HepG2 (cell line): ENCODE results near the gene RNF114. TPM values are rescaled to one million over a fixed set of nuclear protein-coding genes. Genes with fewer than 3 reads are reported as not detected.
A peak's percentile ranks its signal among the peaks of the same experiment; 100 is the strongest.

Experiments used
- ATAC-seq: fragments of 200-7000 bp; cut with Tn5 transposase; 3 replicates; pipeline ENCODE4 v1.9.1; 2020; ENCODE audit warnings: mild to moderate bottlenecking, moderate library complexity
- Bru-seq: library from RNA; stranded (reverse); fragments of 400-500 nt; gene quantifications from one replicate; lab custom pipeline; 2021; lab: Mats Ljungman, UMichigan
- BruChase-seq, 2 experiments: library from RNA; stranded (reverse); fragments of 400-500 nt; gene quantifications; one replicate each; lab custom pipeline; 2021; lab: Mats Ljungman, UMichigan
- BruUV-seq: library from RNA; stranded (reverse); fragments of 400-500 nt; replicated peaks from 2 replicates; lab custom pipeline; 2021; lab: Mats Ljungman, UMichigan
- CTCF ChIA-PET: fragments of 300-600 bp; formaldehyde crosslinking; extraction: SDS; loops from one replicate; lab custom pipeline; 2021; ENCODE audit warnings: low total read pairs, inconsistent platforms, low intra/inter-chr PET ratio; lab: Yijun Ruan, JAX
- POLR2A ChIA-PET: fragments of 350-600 bp; sonication (Branson Sonifier 250); formaldehyde crosslinking; loops from one replicate; lab custom pipeline; 2020; ENCODE audit warnings: antibody characterized with exemption, inconsistent platforms; lab: Yijun Ruan, JAX
- DNase-seq: peaks from one replicate; pipeline ENCODE4 v3.0.0-alpha.2; 2015; ENCODE audit warnings: low spot score
- FAIRE-seq: peaks from 3 replicates; lab custom pipeline; 2011; peaks lifted over from hg19 to GRCh38; lab: Jason Lieb, UNC
- H2AFZ ChIP-seq: one replicate; pipeline ENCODE4 v1.6.1; 2011; ENCODE audit warnings: low read length, inconsistent platforms
- H3K27ac ChIP-seq: fragments of 300-600 bp; 3 replicates; pipeline ENCODE4 v1.8.0; 2011; ENCODE audit warnings: mixed run types, mild to moderate bottlenecking, mixed read lengths, low read length, inconsistent platforms; ENCODE audit not compliant: insufficient read depth; ENCODE audit errors: extremely low read length
- H3K27me3 ChIP-seq, 2 experiments: fragments of 200-600 bp in 1 of 2; 2 replicates in 1 of 2; 3 replicates in 1 of 2; pipeline versions ENCODE4 v1.6.0 to v1.8.0; 2011; ENCODE audit warnings: low read length in 2 of 2, mild to moderate bottlenecking in 2 of 2, moderate library complexity in 2 of 2, inconsistent platforms in 1 of 2; ENCODE audit not compliant: insufficient read depth in 2 of 2, control insufficient read depth in 1 of 2
- H3K36me3 ChIP-seq, 2 experiments: fragments of 200-600 bp in 1 of 2; replicated peaks in 1 of 2; 2 replicates in 1 of 2; 3 replicates in 1 of 2; pipeline versions ENCODE4 v1.5.1 to v1.8.0; 2011; ENCODE audit warnings: low read length in 2 of 2, inconsistent platforms in 1 of 2; ENCODE audit not compliant: insufficient read depth in 2 of 2, control insufficient read depth in 1 of 2
- H3K4me1 ChIP-seq: 2 replicates; pipeline ENCODE4 v1.5.1; 2012; ENCODE audit warnings: low read length, inconsistent platforms; ENCODE audit not compliant: insufficient read depth
- H3K4me2 ChIP-seq: 2 replicates; pipeline ENCODE4 v1.6.0; 2011; ENCODE audit warnings: low read depth, low read length, inconsistent platforms
- H3K4me3 ChIP-seq, 3 experiments: fragments of 200-600 bp in 1 of 3; sonication (generic), shearing (Covaris generic) in 1 of 3; replicated peaks in 1 of 3; 2 replicates each; pipeline ENCODE4 v1.5.1; 2011 to 2016; ENCODE audit warnings: low read length in 3 of 3, inconsistent platforms in 2 of 3, low read depth in 2 of 3, mild to moderate bottlenecking in 2 of 3, control low read depth in 1 of 3, mixed read lengths in 1 of 3; ENCODE audit not compliant: insufficient read depth in 1 of 3
- H3K79me2 ChIP-seq: one replicate; pipeline ENCODE4 v1.6.1; 2011; ENCODE audit warnings: low read length, inconsistent platforms; ENCODE audit not compliant: insufficient read depth
- H3K9ac ChIP-seq: 2 replicates; pipeline ENCODE4 v1.6.0; 2011; ENCODE audit warnings: mild to moderate bottlenecking, low read depth, low read length, inconsistent platforms; ENCODE audit not compliant: insufficient read depth
- H3K9me3 ChIP-seq: 2 replicates; pipeline ENCODE4 v1.5.1; 2012; ENCODE audit warnings: mild to moderate bottlenecking, low read length
- H4K20me1 ChIP-seq: 2 replicates; pipeline ENCODE4 v1.6.0; 2011; ENCODE audit warnings: inconsistent platforms, mild to moderate bottlenecking, low read length, moderate library complexity; ENCODE audit not compliant: insufficient read depth
- ARNTL ChIP-seq: sonication (generic); formaldehyde crosslinking; IDR thresholded peaks from 2 replicates; pipeline ENCODE4 v1.4.0; 2020; ENCODE audit warnings: mild to moderate bottlenecking, missing genetic modification reagents
- PRPF4 ChIP-seq: fragments of 200-400 bp; formaldehyde crosslinking; IDR thresholded peaks from 2 replicates; pipeline ENCODE4 v1.6.1; 2016; ENCODE audit warnings: low read length, low read depth; ENCODE audit not compliant: poor library complexity, severe bottlenecking
- ZNF574 ChIP-seq: sonication (generic); formaldehyde crosslinking; IDR thresholded peaks from 2 replicates; pipeline ENCODE4 v1.4.0; 2020; ENCODE audit warnings: missing genetic modification reagents
- WGBS: methylation state at CpG from one replicate; pipeline ENCODE4 v1.1.6; 2017; ENCODE audit warnings: low lambda C conversion rate; 5-methylcytosine and 5-hydroxymethylcytosine counted together
- in situ Hi-C: cut with HindIII; loops from 2 replicates; pipeline ENCODE4 v1.10.0; 2017; ENCODE audit warnings: low pct_unique_long_range_greater_than_20kb; ENCODE audit not compliant: extremely low pct_ligation_motif_present
- intact Hi-C: fragments of 100-400 bp; cut with micrococcal nuclease; formaldehyde crosslinking; loops from one replicate; pipeline ENCODE4 v1.10.0; 2022; ENCODE audit not compliant: unreplicated experiment
- long read RNA-seq, 2 experiments: library from RNA in 1 of 2; library from polyadenylated mRNA in 1 of 2; stranded (forward) in 1 of 2; unstranded in 1 of 2; transcript quantifications; one replicate each; pipeline ENCODE4 v2.0.0, GENCODE V29; 2019 to 2022
- polyA minus RNA-seq, 3 experiments: library from RNA; depleted of rRNA, polyadenylated mRNA; stranded (reverse); fragments of >200 nt; gene quantifications; 2 replicates each; pipeline ENCODE4 v1.2.3, GENCODE V29; 2011; ENCODE audit warnings: low replicate concordance in 1 of 3
- polyA plus RNA-seq, 8 experiments: library from polyadenylated mRNA; depleted of rRNA in 3 of 8; stranded (reverse) in 7 of 8; unstranded in 1 of 8; fragments of >200 nt; fragmentation: Illumina TruSeq in 4 of 8; extraction: Trizol in 4 of 8; gene quantifications; 2 replicates each; pipeline versions ENCODE4 v1.2.1 to v1.2.3, GENCODE V29; 2011 to 2016; ENCODE audit warnings: low read depth in 4 of 8, missing spikeins in 1 of 8, mixed read lengths in 1 of 8; ENCODE audit not compliant: insufficient read depth in 1 of 8
- total RNA-seq, 5 experiments: library from RNA; depleted of rRNA; stranded (reverse); fragments of >200 nt; fragmentation: Illumina TruSeq; extraction: Trizol; gene quantifications; 2 replicates each; pipeline ENCODE4 v1.2.3, GENCODE V29; 2016; ENCODE audit warnings: low read depth in 1 of 5

The RNF114 gene
- 119 and 137 TPM in 2 replicates for total RNA-seq (2016; rRNA removed; fragmentation: Illumina TruSeq; extraction: Trizol)
- 20.7 and 21.9 TPM in 2 replicates for total RNA-seq (2016; cell fraction: cytosol; rRNA removed; fragmentation: Illumina TruSeq; extraction: Trizol; ENCODE audit: low read depth)
- total RNA-seq (2016; cell fraction: insoluble cytoplasmic fraction; rRNA removed; fragmentation: Illumina TruSeq; extraction: Trizol): 117 and 134 TPM in 2 replicates
- total RNA-seq (2016; cell fraction: membrane; rRNA removed; fragmentation: Illumina TruSeq; extraction: Trizol): 58.2 and 60.7 TPM in 2 replicates
- total RNA-seq (2016; cell fraction: nucleus; rRNA removed; fragmentation: Illumina TruSeq; extraction: Trizol): 54.0 and 64.8 TPM in 2 replicates
- 120 and 126 TPM in 2 replicates for polyA plus RNA-seq (2011; rRNA removed)
- polyA plus RNA-seq (2011; cell fraction: cytosol; rRNA removed): 177 and 201 TPM in 2 replicates
- 108 and 112 TPM in 2 replicates for polyA plus RNA-seq (2011; cell fraction: nucleus; rRNA removed)
- 108 and 111 TPM in 2 replicates for polyA plus RNA-seq (2012)
- 27.1 and 29.4 TPM in 2 replicates for polyA plus RNA-seq (2016; cell fraction: cytosol; fragmentation: Illumina TruSeq; extraction: Trizol; ENCODE audit: low read depth)
- polyA plus RNA-seq (2016; cell fraction: insoluble cytoplasmic fraction; fragmentation: Illumina TruSeq; extraction: Trizol; ENCODE audit: low read depth): 140 and 169 TPM in 2 replicates
- polyA plus RNA-seq (2016; cell fraction: membrane; fragmentation: Illumina TruSeq; extraction: Trizol; ENCODE audit: low read depth): 33.3 and 36.2 TPM in 2 replicates
- 104 and 116 TPM in 2 replicates for polyA plus RNA-seq (2016; cell fraction: nucleus; fragmentation: Illumina TruSeq; extraction: Trizol; ENCODE audit: insufficient read depth, low read depth)
- polyA minus RNA-seq (2011; rRNA and poly(A)+ RNA removed; ENCODE audit: low replicate concordance): 71.3 and 124 TPM in 2 replicates
- polyA minus RNA-seq (2011; cell fraction: cytosol; rRNA and poly(A)+ RNA removed): 93.0 and 100 TPM in 2 replicates
- polyA minus RNA-seq (2011; cell fraction: nucleus; rRNA and poly(A)+ RNA removed): 73.1 and 76.2 TPM in 2 replicates
- percentile 93 among the genes with signal in this experiment for Bru-seq, nascent RNA
- BruChase-seq, experiment 1, labeled RNA remaining after a 6-hour chase: percentile 95 among the genes with signal in this experiment
- percentile 96 among the genes with signal in this experiment for BruChase-seq, experiment 2, labeled RNA remaining after a 2-hour chase
- long read RNA-seq, experiment 1, transcript RNF114-201 (6 exons, 2,503 nt): major isoform, 152 of 176 reads
- long read RNA-seq, experiment 1, partial matches to known transcripts: 10 of 176 reads
- long read RNA-seq, experiment 1, other reads (novel, unspliced or antisense): 11 of 176 reads
- long read RNA-seq, experiment 2, transcript RNF114-207 (4 exons, 2,006 nt): minor isoform, 6 of 292 reads
- long read RNA-seq, experiment 2, transcript RNF114-201 (6 exons, 2,503 nt): major isoform, 176 of 292 reads
- long read RNA-seq, experiment 2, partial matches to known transcripts: 56 of 292 reads
- long read RNA-seq, experiment 2, other reads (novel, unspliced or antisense): 51 of 292 reads

GRCh38 chr20:49936153-49937026 is at the start of gene RNF114:
Gene RNF114 (plus strand): TSS chr20:49936397. CDS start chr20:49936413, 16 bp downstream.
- H3K4me1 ChIP-seq: peaks cover 75% of the 10 kb centered on the region
- peak within 1 kb of the TSS; percentile 78 for H3K27ac ChIP-seq
- peak within 1 kb of the TSS; percentile 97 for H3K9ac ChIP-seq
- no peaks in the 10 kb centered on the region; a peak in 2 of 5 replicates for H3K27me3 ChIP-seq
- H3K79me2 ChIP-seq: peaks cover 50% of the 10 kb centered on the region
- peak; percentile 87 for DNase-seq
- peak within 1 kb of the TSS; percentile 98 for H3K4me2 ChIP-seq
- H3K4me3 ChIP-seq: peak within 1 kb of the TSS; percentile 80 to 99 (median 99)
- CTCF ChIA-PET: no interaction called here
- under 1% methylated on average over 53 of the region's 79 CpGs for WGBS
- peak; percentile 77 for ATAC-seq
- in situ Hi-C loops: no loop called here
- POLR2A ChIA-PET: interaction anchor here (0.6 to 6.7 kb wide), 24 partner anchors 8 to 352 kb away, joined by 3 to 105 read pairs (median 4); partner anchors contain the start of genes SLC9A8, SNAI1 and SPATA2
- peaks cover 9 to 20% of the 10 kb centered on the region in 2 experiments; a peak in 4 of 5 replicates for H3K36me3 ChIP-seq
- BruUV-seq: no TSS peak
- H2AFZ ChIP-seq: peak within 1 kb of the TSS; percentile 61
- FAIRE-seq: no peak
- intact Hi-C loops: no loop called here
- H4K20me1 ChIP-seq: peaks cover 33% of the 10 kb centered on the region
- H3K9me3 ChIP-seq: no peaks in the 10 kb centered on the region
- no peak for TF ChIP-seq PRPF4
- peak; percentile 91 for TF ChIP-seq ZNF574 (CRISPR knock-in tag)
- peak; percentile 78; the same call in 1 of the 2 replicates for TF ChIP-seq ARNTL (CRISPR knock-in tag)
